ENCODE data around the gene SAMD4A. TPM values are rescaled to one million over a fixed set of nuclear protein-coding genes. Genes with fewer than 3 reads are reported as not detected.

Gene SAMD4A
- total RNA-seq, 2 experiments from 2014 or later, result 2.4 to 2.6 TPM

- peak; percentile 49 for DNase-seq
- H3K9me3 Mint-ChIP-seq, result no peaks in the 10 kb centered on the region
- no peak overlapping the region for H3K4me3 Mint-ChIP-seq
- H3K27me3 Mint-ChIP-seq, result peaks cover 11% of the 10 kb centered on the region
- POLR2A ChIA-PET, result interaction anchor here (0.9 to 2.3 kb wide), 5 partner anchors 16 to 104 kb away, joined by 3 to 10 read pairs (median 4); partner anchors contain the start of gene SAMD4A
- no peaks in the 10 kb centered on the region for H3K36me3 Mint-ChIP-seq
- CTCF ChIA-PET, result interaction anchor here (0.7 to 4.8 kb wide), 10 partner anchors 15 to 490 kb away, joined by 3 to 47 read pairs (median 3); partner anchors contain the start of gene SAMD4A
- intact Hi-C loops (cut with micrococcal nuclease), result loop anchor here (1.0 to 5.0 kb wide), 4 partner anchors 21 to 103 kb away; partner anchors contain the start of gene SAMD4A
- H3K27ac Mint-ChIP-seq, result peak overlapping the region; percentile 26
- peaks cover 43% of the 10 kb centered on the region for H3K4me1 Mint-ChIP-seq (ENCODE audit: low read depth)
These were observed 103.0 kb downstream of the SAMD4A start for GRCh38 chr14:54669721-54670561.

- POLR2A ChIA-PET, result interaction anchor here (2.3 kb wide), 1 partner anchor 105 kb away, joined by 10 read pairs; the partner anchor contains the start of gene SAMD4A
- Mint-ChIP-seq H3K4me1 (ENCODE audit: low read depth) (peaks cover 40% of the 10 kb centered on the region), H3K27ac (no peak overlapping the region), H3K36me3 (no peaks in the 10 kb centered on the region), H3K27me3 (peaks cover 11% of the 10 kb centered on the region), H3K4me3 (no peak overlapping the region), H3K9me3 (no peaks in the 10 kb centered on the region)
- CTCF ChIA-PET, result interaction anchor here (1.0 to 4.8 kb wide), 5 partner anchors 8 to 104 kb away, joined by 3 to 47 read pairs (median 3); no protein-coding TSS in a partner anchor
- intact Hi-C loops (cut with micrococcal nuclease), result loop anchor here (2.0 to 5.0 kb wide), 3 partner anchors 19 to 105 kb away; partner anchors contain the start of gene SAMD4A
- no peak for DNase-seq
These were observed 104.6 kb downstream of the SAMD4A start for GRCh38 chr14:54671537-54671936.

- ChIA-PET POLR2A (interaction anchor here (2.3 kb wide), 1 partner anchor 106 kb away, joined by 10 read pairs; the partner anchor contains the start of gene SAMD4A), CTCF (interaction anchor here (0.8 to 4.8 kb wide), 4 partner anchors 9 to 108 kb away, joined by 3 to 47 read pairs (median 11); no protein-coding TSS in a partner anchor)
- Mint-ChIP-seq H3K36me3 (no peaks in the 10 kb centered on the region), H3K9me3 (no peaks in the 10 kb centered on the region), H3K27me3 (peaks cover 11% of the 10 kb centered on the region), H3K4me1 (ENCODE audit: low read depth) (peaks cover 41% of the 10 kb centered on the region), H3K4me3 (no peak overlapping the region), H3K27ac (no peak overlapping the region)
- intact Hi-C loops (cut with micrococcal nuclease), result loop anchor here (1.0 to 5.0 kb wide), 3 partner anchors 35 to 58 kb away; no protein-coding TSS in a partner anchor
- no peak for DNase-seq
These were observed 105.3 kb downstream of the SAMD4A start for GRCh38 chr14:54672181-54672580.

- no peak overlapping the region for H3K4me3 Mint-ChIP-seq
- H3K27ac Mint-ChIP-seq, result no peak overlapping the region
- CTCF ChIA-PET, result interaction anchor here (0.7 to 4.8 kb wide), 4 partner anchors 18 to 109 kb away, joined by 3 to 47 read pairs (median 11); no protein-coding TSS in a partner anchor
These were observed 105.8 kb downstream of the SAMD4A start for GRCh38 chr14:54672688-54673087.

GRCh38 chr14:54673193-54674045, 106.5 kb downstream of the SAMD4A start:
- no peaks in the 10 kb centered on the region for H3K36me3 Mint-ChIP-seq
- intact Hi-C loops (cut with micrococcal nuclease), result loop anchor here (5.0 kb wide), 1 partner anchor 34 kb away; no protein-coding TSS in a partner anchor
- no peaks in the 10 kb centered on the region for H3K9me3 Mint-ChIP-seq
- ChIA-PET POLR2A (no interaction called here), CTCF (interaction anchor here (0.7 to 4.8 kb wide), 3 partner anchors 57 to 109 kb away, joined by 3 to 47 read pairs (median 4); no protein-coding TSS in a partner anchor)
- peaks cover 45% of the 10 kb centered on the region for H3K4me1 Mint-ChIP-seq (ENCODE audit: low read depth)
- H3K27ac Mint-ChIP-seq, result no peak overlapping the region
- no peak for DNase-seq
- peaks cover 11% of the 10 kb centered on the region for H3K27me3 Mint-ChIP-seq
- no peak overlapping the region for H3K4me3 Mint-ChIP-seq

More at GRCh38 chr14:54672688-54673087, 105.8 kb downstream of the SAMD4A start:
- no peak for DNase-seq
- Mint-ChIP-seq H3K27me3 (peaks cover 11% of the 10 kb centered on the region), H3K36me3 (no peaks in the 10 kb centered on the region), H3K9me3 (no peaks in the 10 kb centered on the region), H3K4me1 (ENCODE audit: low read depth) (peaks cover 45% of the 10 kb centered on the region)
- intact Hi-C loops (cut with micrococcal nuclease), result loop anchor here (1.0 to 5.0 kb wide), 3 partner anchors 35 to 58 kb away; no protein-coding TSS in a partner anchor
- POLR2A ChIA-PET, result no interaction called here

GRCh38 chr14:54674046-54674741, 107.3 kb downstream of the SAMD4A start:
- intact Hi-C loops (cut with micrococcal nuclease), result loop anchor here (5.0 kb wide), 1 partner anchor 33 kb away; no protein-coding TSS in a partner anchor
- Mint-ChIP-seq H3K27ac (no peak overlapping the region), H3K9me3 (no peaks in the 10 kb centered on the region), H3K4me1 (ENCODE audit: low read depth) (peaks cover 43% of the 10 kb centered on the region), H3K36me3 (no peaks in the 10 kb centered on the region), H3K4me3 (no peak overlapping the region), H3K27me3 (peaks cover 11% of the 10 kb centered on the region)
- DNase-seq, result no peak
- CTCF ChIA-PET, result interaction anchor here (4.8 kb wide), 1 partner anchor 101 kb away, joined by 47 read pairs; no protein-coding TSS in a partner anchor
- POLR2A ChIA-PET, result no interaction called here

- POLR2A ChIA-PET, result no interaction called here
These were observed 108.6 kb downstream of the SAMD4A start for GRCh38 chr14:54675236-54676128.

GRCh38 chr14:54676812-54677708, 110.1 kb downstream of the SAMD4A start:
- DNase-seq, result no peak
- Mint-ChIP-seq H3K36me3 (no peaks in the 10 kb centered on the region), H3K9me3 (no peaks in the 10 kb centered on the region), H3K27ac (no peak overlapping the region), H3K27me3 (no peaks in the 10 kb centered on the region), H3K4me3 (no peak overlapping the region), H3K4me1 (ENCODE audit: low read depth) (peaks cover 19% of the 10 kb centered on the region)
- intact Hi-C loops (cut with micrococcal nuclease), result no loop called here
- POLR2A ChIA-PET, result interaction anchor here (0.6 kb wide), 1 partner anchor 51 kb away, joined by 3 read pairs; no protein-coding TSS in a partner anchor
- CTCF ChIA-PET, result interaction anchor here (1.0 to 1.3 kb wide), 2 partner anchors 97 to 106 kb away, joined by 3 to 4 read pairs; no protein-coding TSS in a partner anchor

More at GRCh38 chr14:54675236-54676128, 108.6 kb downstream of the SAMD4A start:
- intact Hi-C loops (cut with micrococcal nuclease), result no loop called here
- H3K4me3 Mint-ChIP-seq, result no peak overlapping the region
- H3K36me3 Mint-ChIP-seq, result no peaks in the 10 kb centered on the region
- H3K9me3 Mint-ChIP-seq, result no peaks in the 10 kb centered on the region
- DNase-seq, result no peak
- no peak overlapping the region for H3K27ac Mint-ChIP-seq
- CTCF ChIA-PET, result interaction anchor here (1.6 to 1.7 kb wide), 3 partner anchors 16 to 111 kb away, joined by 4 to 7 read pairs (median 6); no protein-coding TSS in a partner anchor
- H3K4me1 Mint-ChIP-seq (ENCODE audit: low read depth), result peaks cover 32% of the 10 kb centered on the region
- peaks cover 9% of the 10 kb centered on the region for H3K27me3 Mint-ChIP-seq

- Mint-ChIP-seq H3K9me3 (no peaks in the 10 kb centered on the region), H3K4me3 (no peak overlapping the region), H3K36me3 (no peaks in the 10 kb centered on the region), H3K27ac (no peak overlapping the region), H3K4me1 (ENCODE audit: low read depth) (peaks cover 5% of the 10 kb centered on the region), H3K27me3 (peaks cover 2% of the 10 kb centered on the region)
- CTCF ChIA-PET, result no interaction called here
- no peak for DNase-seq
- POLR2A ChIA-PET, result no interaction called here
- intact Hi-C loops (cut with micrococcal nuclease), result no loop called here
These were observed 113.7 kb downstream of the SAMD4A start for GRCh38 chr14:54680651-54681050.
